ENCODE results near the gene MEF2D.

The MEF2D gene

GRCh38 chr1:156419854-156420204, 80.7 kb downstream of the MEF2D start:
- peak in 1 of 2 experiments; percentile 28 for DNase-seq (ENCODE audit: low spot score in 2 of 2)
- no peaks in the 10 kb centered on the region for H3K36me3 ChIP-seq (replicated peaks)
- H3K9me3 ChIP-seq = no peaks in the 10 kb centered on the region
- in situ Hi-C loops (cut with MboI; ENCODE audit: low sequenced_read_pairs) = no loop called here
- peaks cover 53% of the 10 kb centered on the region for H3K27me3 ChIP-seq (ENCODE audit: low read depth)
- peaks cover 7% of the 10 kb centered on the region; the same call in 1 of the 2 replicates for H3K4me1 ChIP-seq
- no peak overlapping the region for H3K4me3 ChIP-seq

- H3K27me3 ChIP-seq (ENCODE audit: low read depth) = peaks cover 40% of the 10 kb centered on the region
- no peak for DNase-seq (ENCODE audit: low spot score in 2 of 2)
- no peak overlapping the region for H3K4me3 ChIP-seq
- H3K4me1 ChIP-seq = peaks cover 7% of the 10 kb centered on the region; the same call in 1 of the 2 replicates
- in situ Hi-C loops (cut with MboI; ENCODE audit: low sequenced_read_pairs) = no loop called here
- H3K36me3 ChIP-seq (replicated peaks) = no peaks in the 10 kb centered on the region
- no peaks in the 10 kb centered on the region for H3K9me3 ChIP-seq
Measured at GRCh38 chr1:156418416-156419070, 82.0 kb downstream of the MEF2D start.

GRCh38 chr1:156417401-156418020, 83.1 kb downstream of the MEF2D start:
- Histone ChIP-seq H3K27me3 (ENCODE audit: low read depth) (peaks cover 30% of the 10 kb centered on the region), H3K9me3 (no peaks in the 10 kb centered on the region), H3K36me3 (replicated peaks) (no peaks in the 10 kb centered on the region), H3K4me3 (no peak overlapping the region), H3K4me1 (peaks cover 7% of the 10 kb centered on the region; the same call in 1 of the 2 replicates)
- DNase-seq (ENCODE audit: low spot score in 2 of 2) = no peak
- in situ Hi-C loops (cut with MboI; ENCODE audit: low sequenced_read_pairs) = no loop called here

- H3K4me3 ChIP-seq = no peak overlapping the region
- in situ Hi-C loops (cut with MboI; ENCODE audit: low sequenced_read_pairs) = no loop called here
- peaks cover 25% of the 10 kb centered on the region for H3K27me3 ChIP-seq (ENCODE audit: low read depth)
- H3K4me1 ChIP-seq = peaks cover 7% of the 10 kb centered on the region; the same call in 1 of the 2 replicates
- no peak for DNase-seq (ENCODE audit: low spot score in 2 of 2)
- no peaks in the 10 kb centered on the region for H3K9me3 ChIP-seq
- H3K36me3 ChIP-seq (replicated peaks) = no peaks in the 10 kb centered on the region
Measured at GRCh38 chr1:156416993-156417392, 83.6 kb downstream of the MEF2D start.

- DNase-seq (ENCODE audit: low spot score in 2 of 2) = peak in 1 of 2 experiments; percentile 67
- peaks cover 2% of the 10 kb centered on the region; the same call in 1 of the 2 replicates for H3K27me3 ChIP-seq (ENCODE audit: low read depth)
- no peak overlapping the region for H3K4me3 ChIP-seq
- H3K36me3 ChIP-seq (replicated peaks) = no peaks in the 10 kb centered on the region
- no peaks in the 10 kb centered on the region for H3K4me1 ChIP-seq
- H3K9me3 ChIP-seq = no peaks in the 10 kb centered on the region
- in situ Hi-C loops (cut with MboI; ENCODE audit: low sequenced_read_pairs) = no loop called here
Measured at GRCh38 chr1:156414461-156415064, 86.0 kb downstream of the MEF2D start.

Measured in HAP-1 (cell line).